ENCODE results near the gene TRIM43.
"Not testable (repeated sequence)": the region's sequence is repeated elsewhere in the genome, so short reads cannot be mapped to it uniquely, and the experiment has no call there.

The TRIM43 gene

GRCh38 chr2:95591701-95592100 is at the start of gene TRIM43:
TSS of gene TRIM43 (plus strand) at chr2:95592001. CDS start at chr2:95594024, 2,023 bp downstream.
- DNase-seq (ENCODE audit: low read depth in 2 of 2), result not testable (repeated sequence)

GRCh38 chr2:95551055-95551568 is 40.7 kb upstream of the TRIM43 start:
- DNase-seq (ENCODE audit: low read depth in 2 of 2), result no peak

GRCh38 chr2:95552911-95553310 is 38.9 kb upstream of the TRIM43 start:
- no peak for DNase-seq (ENCODE audit: low read depth in 2 of 2)

- no peak for DNase-seq (ENCODE audit: low read depth in 2 of 2)
Measured at GRCh38 chr2:95569170-95569569, 22.6 kb upstream of the TRIM43 start.

GRCh38 chr2:95573866-95574265 is 17.9 kb upstream of the TRIM43 start:
- no peak for DNase-seq (ENCODE audit: low read depth in 2 of 2)

GRCh38 chr2:95574506-95574905 is 17.3 kb upstream of the TRIM43 start:
- no peak for DNase-seq (ENCODE audit: low read depth in 2 of 2)

- DNase-seq (ENCODE audit: low read depth in 2 of 2), result no peak
Measured at GRCh38 chr2:95575857-95576256, 15.9 kb upstream of the TRIM43 start.

GRCh38 chr2:95578539-95578938 is 13.3 kb upstream of the TRIM43 start:
- no peak for DNase-seq (ENCODE audit: low read depth in 2 of 2)

- not testable (repeated sequence) for DNase-seq (ENCODE audit: low read depth in 2 of 2)
Measured at GRCh38 chr2:95583545-95583944, 8.3 kb upstream of the TRIM43 start.

GRCh38 chr2:95584321-95584720 is 7.5 kb upstream of the TRIM43 start:
- not testable (repeated sequence) for DNase-seq (ENCODE audit: low read depth in 2 of 2)

GRCh38 chr2:95589777-95590536 is 1.8 kb upstream of the TRIM43 start:
- not testable (repeated sequence) for DNase-seq (ENCODE audit: low read depth in 2 of 2)

- DNase-seq (ENCODE audit: low read depth in 2 of 2), result not testable (repeated sequence)
Measured at GRCh38 chr2:95592973-95593372, 1.2 kb downstream of the TRIM43 start.

- not testable (repeated sequence) for DNase-seq (ENCODE audit: low read depth in 2 of 2)
Measured at GRCh38 chr2:95595012-95595411, 3.2 kb downstream of the TRIM43 start.

GRCh38 chr2:95601301-95601700 is 9.5 kb downstream of the TRIM43 start:
- not testable (repeated sequence) for DNase-seq (ENCODE audit: low read depth in 2 of 2)

- not testable (repeated sequence) for DNase-seq (ENCODE audit: low read depth in 2 of 2)
Measured at GRCh38 chr2:95602146-95602545, 10.3 kb downstream of the TRIM43 start.

GRCh38 chr2:95608356-95608755 is 16.6 kb downstream of the TRIM43 start:
- not testable (repeated sequence) for DNase-seq (ENCODE audit: low read depth in 2 of 2)

GRCh38 chr2:95609764-95610163 is 18.0 kb downstream of the TRIM43 start:
- DNase-seq (ENCODE audit: low read depth in 2 of 2), result not testable (repeated sequence)

- not testable (repeated sequence) for DNase-seq (ENCODE audit: low read depth in 2 of 2)
Measured at GRCh38 chr2:95613048-95613447, 21.2 kb downstream of the TRIM43 start.

GRCh38 chr2:95622728-95623127 is 30.9 kb downstream of the TRIM43 start:
- not testable (repeated sequence) for DNase-seq (ENCODE audit: low read depth in 2 of 2)

GRCh38 chr2:95630987-95631386 is 39.2 kb downstream of the TRIM43 start:
- DNase-seq (ENCODE audit: low read depth in 2 of 2), result not testable (repeated sequence)

GRCh38 chr2:95633626-95634259 is 41.9 kb downstream of the TRIM43 start:
- not testable (repeated sequence) for DNase-seq (ENCODE audit: low read depth in 2 of 2)

GRCh38 chr2:95640515-95641288 is 48.9 kb downstream of the TRIM43 start:
- DNase-seq (ENCODE audit: low read depth in 2 of 2), result not testable (repeated sequence)
